ENCODE data around the gene RAPGEF3. TPM values are rescaled to one million over a fixed set of nuclear protein-coding genes. Genes with fewer than 3 reads are reported as not detected.

RAPGEF3 gene, protein sequence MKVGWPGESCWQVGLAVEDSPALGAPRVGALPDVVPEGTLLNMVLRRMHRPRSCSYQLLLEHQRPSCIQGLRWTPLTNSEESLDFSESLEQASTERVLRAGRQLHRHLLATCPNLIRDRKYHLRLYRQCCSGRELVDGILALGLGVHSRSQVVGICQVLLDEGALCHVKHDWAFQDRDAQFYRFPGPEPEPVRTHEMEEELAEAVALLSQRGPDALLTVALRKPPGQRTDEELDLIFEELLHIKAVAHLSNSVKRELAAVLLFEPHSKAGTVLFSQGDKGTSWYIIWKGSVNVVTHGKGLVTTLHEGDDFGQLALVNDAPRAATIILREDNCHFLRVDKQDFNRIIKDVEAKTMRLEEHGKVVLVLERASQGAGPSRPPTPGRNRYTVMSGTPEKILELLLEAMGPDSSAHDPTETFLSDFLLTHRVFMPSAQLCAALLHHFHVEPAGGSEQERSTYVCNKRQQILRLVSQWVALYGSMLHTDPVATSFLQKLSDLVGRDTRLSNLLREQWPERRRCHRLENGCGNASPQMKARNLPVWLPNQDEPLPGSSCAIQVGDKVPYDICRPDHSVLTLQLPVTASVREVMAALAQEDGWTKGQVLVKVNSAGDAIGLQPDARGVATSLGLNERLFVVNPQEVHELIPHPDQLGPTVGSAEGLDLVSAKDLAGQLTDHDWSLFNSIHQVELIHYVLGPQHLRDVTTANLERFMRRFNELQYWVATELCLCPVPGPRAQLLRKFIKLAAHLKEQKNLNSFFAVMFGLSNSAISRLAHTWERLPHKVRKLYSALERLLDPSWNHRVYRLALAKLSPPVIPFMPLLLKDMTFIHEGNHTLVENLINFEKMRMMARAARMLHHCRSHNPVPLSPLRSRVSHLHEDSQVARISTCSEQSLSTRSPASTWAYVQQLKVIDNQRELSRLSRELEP
- 1 to 10 TPM; 1.3 to 4.3 TPM for total RNA-seq
- 1 to 10 TPM; 1.3 to 1.6 TPM for polyA plus RNA-seq

DNA sequence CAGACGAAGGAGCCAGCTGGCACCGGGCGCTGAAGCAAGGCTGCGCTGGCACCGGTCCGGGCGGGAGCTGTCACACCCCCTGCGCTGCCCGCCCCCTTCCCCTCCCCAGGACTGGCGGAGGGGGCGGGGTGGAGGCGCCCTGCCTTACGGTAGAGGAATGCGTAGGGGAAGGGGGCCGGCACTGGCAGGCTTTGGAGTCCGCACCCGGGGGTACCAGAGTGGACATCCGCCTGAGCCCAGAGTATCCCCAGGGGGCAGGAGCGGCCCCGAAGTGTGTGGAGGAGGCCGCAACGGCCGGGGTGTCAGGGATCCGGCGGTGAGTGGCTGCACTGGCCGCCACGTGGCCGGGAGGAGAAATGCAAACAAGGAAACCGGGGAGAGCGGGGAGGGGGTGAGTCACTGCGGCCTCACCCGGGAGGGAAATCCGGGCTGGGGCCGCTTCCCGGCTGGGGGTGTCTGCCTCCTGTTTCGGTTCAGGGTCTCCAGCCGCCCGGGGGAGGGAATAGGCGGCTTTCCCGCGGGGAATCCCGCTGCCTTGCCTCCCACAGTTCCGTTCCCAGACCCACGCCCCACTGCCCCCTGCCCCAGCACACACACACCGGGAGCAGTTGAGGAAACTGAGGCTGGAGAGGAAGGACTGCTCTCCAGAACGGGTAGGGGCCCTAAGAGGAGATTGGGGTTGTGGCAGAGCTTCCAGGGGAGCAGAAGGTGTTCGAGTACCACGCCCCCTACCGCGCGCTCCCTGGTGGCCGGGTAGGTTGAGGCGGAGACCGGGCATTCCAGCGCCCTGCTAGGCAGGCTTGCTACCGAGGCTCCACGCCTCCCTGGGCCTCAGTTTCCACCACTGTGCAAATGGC lies at the start of gene RAPGEF3:
RAPGEF3 (minus strand) TSS at position 47 of the 857 bp plus-strand sequence. CDS start 324 bp downstream, outside the sequence.
- peak; percentile 66 for DNase-seq (ENCODE audit: low spot score)
- 1% methylated on average over 57 of the region's 57 CpGs for WGBS

More for the DNA sequence above, at the start of gene RAPGEF3:
- TF ChIP-seq, protein P1, sequence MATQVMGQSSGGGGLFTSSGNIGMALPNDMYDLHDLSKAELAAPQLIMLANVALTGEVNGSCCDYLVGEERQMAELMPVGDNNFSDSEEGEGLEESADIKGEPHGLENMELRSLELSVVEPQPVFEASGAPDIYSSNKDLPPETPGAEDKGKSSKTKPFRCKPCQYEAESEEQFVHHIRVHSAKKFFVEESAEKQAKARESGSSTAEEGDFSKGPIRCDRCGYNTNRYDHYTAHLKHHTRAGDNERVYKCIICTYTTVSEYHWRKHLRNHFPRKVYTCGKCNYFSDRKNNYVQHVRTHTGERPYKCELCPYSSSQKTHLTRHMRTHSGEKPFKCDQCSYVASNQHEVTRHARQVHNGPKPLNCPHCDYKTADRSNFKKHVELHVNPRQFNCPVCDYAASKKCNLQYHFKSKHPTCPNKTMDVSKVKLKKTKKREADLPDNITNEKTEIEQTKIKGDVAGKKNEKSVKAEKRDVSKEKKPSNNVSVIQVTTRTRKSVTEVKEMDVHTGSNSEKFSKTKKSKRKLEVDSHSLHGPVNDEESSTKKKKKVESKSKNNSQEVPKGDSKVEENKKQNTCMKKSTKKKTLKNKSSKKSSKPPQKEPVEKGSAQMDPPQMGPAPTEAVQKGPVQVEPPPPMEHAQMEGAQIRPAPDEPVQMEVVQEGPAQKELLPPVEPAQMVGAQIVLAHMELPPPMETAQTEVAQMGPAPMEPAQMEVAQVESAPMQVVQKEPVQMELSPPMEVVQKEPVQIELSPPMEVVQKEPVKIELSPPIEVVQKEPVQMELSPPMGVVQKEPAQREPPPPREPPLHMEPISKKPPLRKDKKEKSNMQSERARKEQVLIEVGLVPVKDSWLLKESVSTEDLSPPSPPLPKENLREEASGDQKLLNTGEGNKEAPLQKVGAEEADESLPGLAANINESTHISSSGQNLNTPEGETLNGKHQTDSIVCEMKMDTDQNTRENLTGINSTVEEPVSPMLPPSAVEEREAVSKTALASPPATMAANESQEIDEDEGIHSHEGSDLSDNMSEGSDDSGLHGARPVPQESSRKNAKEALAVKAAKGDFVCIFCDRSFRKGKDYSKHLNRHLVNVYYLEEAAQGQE (IDR thresholded peaks at IDR 0.05): peak; percentile 23
- TF ChIP-seq FOXA2 (IDR thresholded peaks at IDR 0.05): no peak
- no peak for TF ChIP-seq YY1 (IDR thresholded peaks at IDR 0.05)
- no peak for TF ChIP-seq FOXA1 (IDR thresholded peaks at IDR 0.05)
- no peak for TF ChIP-seq HNF4A (conservative IDR thresholded peaks at IDR 0.05)
- TF ChIP-seq, protein P2, sequence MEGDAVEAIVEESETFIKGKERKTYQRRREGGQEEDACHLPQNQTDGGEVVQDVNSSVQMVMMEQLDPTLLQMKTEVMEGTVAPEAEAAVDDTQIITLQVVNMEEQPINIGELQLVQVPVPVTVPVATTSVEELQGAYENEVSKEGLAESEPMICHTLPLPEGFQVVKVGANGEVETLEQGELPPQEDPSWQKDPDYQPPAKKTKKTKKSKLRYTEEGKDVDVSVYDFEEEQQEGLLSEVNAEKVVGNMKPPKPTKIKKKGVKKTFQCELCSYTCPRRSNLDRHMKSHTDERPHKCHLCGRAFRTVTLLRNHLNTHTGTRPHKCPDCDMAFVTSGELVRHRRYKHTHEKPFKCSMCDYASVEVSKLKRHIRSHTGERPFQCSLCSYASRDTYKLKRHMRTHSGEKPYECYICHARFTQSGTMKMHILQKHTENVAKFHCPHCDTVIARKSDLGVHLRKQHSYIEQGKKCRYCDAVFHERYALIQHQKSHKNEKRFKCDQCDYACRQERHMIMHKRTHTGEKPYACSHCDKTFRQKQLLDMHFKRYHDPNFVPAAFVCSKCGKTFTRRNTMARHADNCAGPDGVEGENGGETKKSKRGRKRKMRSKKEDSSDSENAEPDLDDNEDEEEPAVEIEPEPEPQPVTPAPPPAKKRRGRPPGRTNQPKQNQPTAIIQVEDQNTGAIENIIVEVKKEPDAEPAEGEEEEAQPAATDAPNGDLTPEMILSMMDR (IDR thresholded peaks at IDR 0.05; ENCODE audit: low read depth, low read length, missing input control): peak; percentile 33
- TF ChIP-seq RAD21 (IDR thresholded peaks at IDR 0.05): peak in 1 of 2 donors; percentile 20
- no peak for TF ChIP-seq RXRA (IDR thresholded peaks at IDR 0.05)
- peak; percentile 70 to 85 for TF ChIP-seq JUND (IDR thresholded peaks at IDR 0.05)
- TF ChIP-seq SP1 (IDR thresholded peaks at IDR 0.05): peak; percentile 28
- TF ChIP-seq, protein P3, sequence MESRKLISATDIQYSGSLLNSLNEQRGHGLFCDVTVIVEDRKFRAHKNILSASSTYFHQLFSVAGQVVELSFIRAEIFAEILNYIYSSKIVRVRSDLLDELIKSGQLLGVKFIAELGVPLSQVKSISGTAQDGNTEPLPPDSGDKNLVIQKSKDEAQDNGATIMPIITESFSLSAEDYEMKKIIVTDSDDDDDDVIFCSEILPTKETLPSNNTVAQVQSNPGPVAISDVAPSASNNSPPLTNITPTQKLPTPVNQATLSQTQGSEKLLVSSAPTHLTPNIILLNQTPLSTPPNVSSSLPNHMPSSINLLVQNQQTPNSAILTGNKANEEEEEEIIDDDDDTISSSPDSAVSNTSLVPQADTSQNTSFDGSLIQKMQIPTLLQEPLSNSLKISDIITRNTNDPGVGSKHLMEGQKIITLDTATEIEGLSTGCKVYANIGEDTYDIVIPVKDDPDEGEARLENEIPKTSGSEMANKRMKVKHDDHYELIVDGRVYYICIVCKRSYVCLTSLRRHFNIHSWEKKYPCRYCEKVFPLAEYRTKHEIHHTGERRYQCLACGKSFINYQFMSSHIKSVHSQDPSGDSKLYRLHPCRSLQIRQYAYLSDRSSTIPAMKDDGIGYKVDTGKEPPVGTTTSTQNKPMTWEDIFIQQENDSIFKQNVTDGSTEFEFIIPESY (IDR thresholded peaks at IDR 0.05): no peak
- TF ChIP-seq, protein P4, sequence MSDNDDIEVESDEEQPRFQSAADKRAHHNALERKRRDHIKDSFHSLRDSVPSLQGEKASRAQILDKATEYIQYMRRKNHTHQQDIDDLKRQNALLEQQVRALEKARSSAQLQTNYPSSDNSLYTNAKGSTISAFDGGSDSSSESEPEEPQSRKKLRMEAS (IDR thresholded peaks at IDR 0.05): peak; percentile 56
- Histone ChIP-seq H3K9ac (ENCODE audit: low read depth in 1 of 2, low read length in 2 of 2) (peak within 1 kb of the TSS; percentile 12 to 63), H3K27ac (ENCODE audit: low read depth in 1 of 2, low read length in 2 of 2) (peak within 1 kb of the TSS; percentile 47 to 56), H3K4me1 (ENCODE audit: control insufficient read depth in 4 of 4, insufficient read depth in 4 of 4, low read length in 3 of 4) (peaks cover 0 to 18% (median 9%) of the 10 kb centered on the region in 4 donors), H3K27me3 (ENCODE audit: control insufficient read depth in 4 of 4, insufficient read depth in 4 of 4, low read length in 3 of 4) (no peaks in the 10 kb centered on the region), H3K4me3 (ENCODE audit: low read depth in 1 of 3, low read length in 3 of 3) (peak within 1 kb of the TSS; percentile 38 to 75 (median 66)), H3K9me3 (ENCODE audit: control insufficient read depth in 4 of 4, low read length in 3 of 4) (no peaks in the 10 kb centered on the region), H3K36me3 (ENCODE audit: control insufficient read depth in 4 of 4, insufficient read depth in 3 of 4, low read depth in 1 of 4, low read length in 3 of 4) (no peaks in the 10 kb centered on the region)
